H1 (cell line): ENCODE measurements around the gene NDUFA6. TPM values are rescaled to one million over a fixed set of nuclear protein-coding genes. Genes with fewer than 3 reads are reported as not detected.

Source experiments
- ASH2L ChIP-seq: fragments of 200-600, 300-600 bp; sonication (generic); IDR thresholded peaks from one replicate; pipeline ENCODE4 v1.7.1; 2017; ENCODE audit warnings: low read length
- CTCF ChIP-seq, 3 experiments: IDR thresholded peaks; 1 replicate in 2 of 3; 2 replicates in 1 of 3; pipeline versions ENCODE4 v1.5.1 to v1.6.1; 2011; ENCODE audit warnings: low read length in 3 of 3, mild to moderate bottlenecking in 3 of 3, inconsistent platforms in 2 of 3, low read depth in 1 of 3, moderate library complexity in 1 of 3; ENCODE audit not compliant: insufficient read depth in 1 of 3; ENCODE audit errors: control extremely low read depth in 1 of 3
- EZH2 ChIP-seq: fragments of 200-600 bp; sonication (generic); IDR thresholded peaks from 2 replicates; pipeline ENCODE4 v1.7.1; 2012; ENCODE audit warnings: low read depth, mild to moderate bottlenecking, moderate library complexity, low read length, inconsistent platforms; ENCODE audit not compliant: severe bottlenecking
- NRF1 ChIP-seq: IDR thresholded peaks from 2 replicates; pipeline ENCODE4 v1.6.1; 2011; ENCODE audit warnings: mild to moderate bottlenecking, low read depth, low read length, improper control_type of control experiment
- POLR2A ChIP-seq, 2 experiments: IDR thresholded peaks; 1 replicate in 1 of 2; 2 replicates in 1 of 2; pipeline ENCODE4 v1.6.1; 2011; ENCODE audit warnings: low read depth in 2 of 2, low read length in 2 of 2, mild to moderate bottlenecking in 2 of 2; ENCODE audit errors: control extremely low read depth in 1 of 2
- POU5F1 ChIP-seq: IDR thresholded peaks from 2 replicates; pipeline ENCODE4 v1.6.1; 2011; ENCODE audit warnings: low read depth, mild to moderate bottlenecking, low read length, moderate library complexity
- TAF1 ChIP-seq: IDR thresholded peaks from 2 replicates; pipeline ENCODE4 v1.6.1; 2011; ENCODE audit warnings: mild to moderate bottlenecking, low read depth, low read length
- TEAD4 ChIP-seq: IDR thresholded peaks from 2 replicates; pipeline ENCODE4 v1.6.1; 2012; ENCODE audit warnings: low read depth, low read length, inconsistent platforms, mixed read lengths
- polyA plus RNA-seq, 7 experiments: library from polyadenylated mRNA; depleted of rRNA in 3 of 7; stranded (reverse) in 5 of 7; unstranded in 2 of 7; fragments of >200 nt in 5 of 7; fragments of 200-250 nt in 2 of 7; gene quantifications; 1 replicate in 5 of 7; 2 replicates in 1 of 7; 4 replicates in 1 of 7; pipeline versions ENCODE4 v1.2.1 to v1.2.3, GENCODE V29; 2011 to 2013; ENCODE audit warnings: missing spikeins in 2 of 7, mixed read lengths in 2 of 7
- total RNA-seq: library from RNA; stranded (reverse); fragmentation: NEBNext Ultra II Directional; extraction: Animal tissue kit (Norgen Biotek cat#: 25700); gene quantifications from 2 replicates; pipeline ENCODE4 v1.2.1, GENCODE V29; 2021

NDUFA6 gene
- total and polyA plus RNA-seq, 2 of the 8 experiments (the other 6 are each of a cell fraction or from before 2014, with no cell fraction given), result 76.2 to 105 TPM

- TF ChIP-seq CTCF (IDR thresholded peaks at IDR 0.05; ENCODE audit: control extremely low read depth in 1 of 3, insufficient read depth in 1 of 3, low read depth in 1 of 3, low read length in 3 of 3), result no peak
- no peak for TF ChIP-seq POLR2A (IDR thresholded peaks at IDR 0.05; ENCODE audit: control extremely low read depth in 1 of 2, low read depth in 2 of 2, low read length in 2 of 2)
- TF ChIP-seq ASH2L, result no peak
- no peak for TF ChIP-seq EZH2
- TF ChIP-seq POU5F1, result no peak
- TF ChIP-seq NRF1, result no peak
- TF ChIP-seq TEAD4, result no peak
- TF ChIP-seq TAF1, result no peak
Measured at GRCh38 chr22:42078469-42079318, 11.9 kb downstream of the NDUFA6 start (continued).
